8988T (cell line): ENCODE measurements around the gene CACNG3.
"Not testable (repeated sequence)": the region's sequence is repeated elsewhere in the genome, so short reads cannot be mapped to it uniquely, and the experiment has no call there.

ENCODE experiments used
- DNase-seq: peaks from one replicate; pipeline ENCODE4 v3.0.0; 2011

The CACNG3 gene

GRCh38 chr16:24255456-24256371 is at the start of gene CACNG3:
Gene CACNG3 (plus strand): TSS chr16:24256335. CDS start chr16:24256755, 420 bp downstream.
- no peak for DNase-seq

- DNase-seq, result no peak
Observed at GRCh38 chr16:24206926-24207325, 49.2 kb upstream of the CACNG3 start.

- no peak for DNase-seq
Observed at GRCh38 chr16:24208710-24209109, 47.4 kb upstream of the CACNG3 start.

GRCh38 chr16:24214992-24215391 is 41.1 kb upstream of the CACNG3 start:
- DNase-seq, result no peak

- no peak for DNase-seq
Observed at GRCh38 chr16:24216961-24217360, 39.2 kb upstream of the CACNG3 start.

GRCh38 chr16:24217461-24217860 is 38.7 kb upstream of the CACNG3 start:
- no peak for DNase-seq

GRCh38 chr16:24218299-24218698 is 37.8 kb upstream of the CACNG3 start:
- no peak for DNase-seq

GRCh38 chr16:24221219-24221618 is 34.9 kb upstream of the CACNG3 start:
- no peak for DNase-seq

GRCh38 chr16:24228514-24228913 is 27.6 kb upstream of the CACNG3 start:
- no peak for DNase-seq

- DNase-seq, result no peak
Observed at GRCh38 chr16:24232936-24233335, 23.2 kb upstream of the CACNG3 start.

- no peak for DNase-seq
Observed at GRCh38 chr16:24234737-24235136, 21.4 kb upstream of the CACNG3 start.

GRCh38 chr16:24235806-24236205 is 20.3 kb upstream of the CACNG3 start:
- DNase-seq, result no peak

GRCh38 chr16:24238846-24239245 is 17.3 kb upstream of the CACNG3 start:
- not testable (repeated sequence) for DNase-seq

GRCh38 chr16:24246911-24247607 is 9.1 kb upstream of the CACNG3 start:
- no peak for DNase-seq

GRCh38 chr16:24253192-24253591 is 2.9 kb upstream of the CACNG3 start:
- no peak for DNase-seq

- no peak for DNase-seq
Observed at GRCh38 chr16:24257958-24258357, 1.8 kb downstream of the CACNG3 start.

GRCh38 chr16:24258791-24259190 is 2.7 kb downstream of the CACNG3 start:
- no peak for DNase-seq

- no peak for DNase-seq
Observed at GRCh38 chr16:24262816-24263215, 6.7 kb downstream of the CACNG3 start.

- DNase-seq, result no peak
Observed at GRCh38 chr16:24270721-24271442, 14.7 kb downstream of the CACNG3 start.

GRCh38 chr16:24272379-24272778 is 16.2 kb downstream of the CACNG3 start:
- no peak for DNase-seq

- no peak for DNase-seq
Observed at GRCh38 chr16:24273508-24274182, 17.5 kb downstream of the CACNG3 start.

- no peak for DNase-seq
Observed at GRCh38 chr16:24275413-24275812, 19.3 kb downstream of the CACNG3 start.

GRCh38 chr16:24279982-24280515 is 23.9 kb downstream of the CACNG3 start:
- no peak for DNase-seq
